ENCODE results near the gene SCGB1A1.

SCGB1A1 gene

DNA sequence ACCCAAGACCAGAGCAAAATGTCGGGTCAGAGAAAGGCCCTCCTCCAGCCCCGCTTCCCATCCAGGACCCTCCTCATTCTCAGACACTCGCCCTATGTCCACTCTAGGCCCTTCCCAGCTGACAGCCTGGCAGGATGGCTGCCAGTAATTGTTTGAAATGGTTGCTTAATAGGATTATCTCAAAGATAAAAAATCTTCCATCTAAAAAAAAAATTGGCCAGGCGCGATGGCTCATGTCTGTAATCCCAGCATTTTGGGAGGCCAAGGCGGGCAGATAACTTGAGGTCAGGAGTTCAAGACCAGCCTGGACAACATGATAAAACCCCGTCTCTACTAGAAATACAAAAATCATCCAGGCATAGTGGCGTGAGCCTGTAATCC, 32.4 kb downstream of the SCGB1A1 start:
- DNase-seq: no peak

GRCh38 chr11:62452261-62452660, 33.4 kb downstream of the SCGB1A1 start:
- no peak for DNase-seq

- DNase-seq: no peak
Observed at GRCh38 chr11:62452839-62453468, 34.1 kb downstream of the SCGB1A1 start.

DNA sequence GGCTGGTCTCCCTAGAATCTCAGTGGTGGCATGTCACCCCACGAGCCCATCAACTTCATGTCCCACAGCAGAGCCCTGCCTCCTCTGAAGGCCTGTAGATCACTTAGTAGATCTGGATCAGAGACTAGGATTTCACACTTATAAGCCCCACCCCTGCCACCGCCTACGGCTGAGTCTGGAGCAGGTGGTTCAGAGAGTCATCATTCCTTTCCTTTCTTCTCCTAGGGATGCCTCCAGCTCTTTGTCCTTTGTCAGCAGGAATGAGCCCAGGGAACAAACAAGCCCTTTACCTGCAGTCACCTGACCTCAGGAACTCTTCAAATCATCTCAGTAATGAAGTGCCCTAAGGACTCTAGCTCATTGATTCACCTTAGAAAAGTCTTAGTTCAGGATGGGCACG, 37.8 kb downstream of the SCGB1A1 start:
- no peak for DNase-seq

- DNase-seq: no peak
Observed at GRCh38 chr11:62457478-62457877, 38.6 kb downstream of the SCGB1A1 start.

DNA sequence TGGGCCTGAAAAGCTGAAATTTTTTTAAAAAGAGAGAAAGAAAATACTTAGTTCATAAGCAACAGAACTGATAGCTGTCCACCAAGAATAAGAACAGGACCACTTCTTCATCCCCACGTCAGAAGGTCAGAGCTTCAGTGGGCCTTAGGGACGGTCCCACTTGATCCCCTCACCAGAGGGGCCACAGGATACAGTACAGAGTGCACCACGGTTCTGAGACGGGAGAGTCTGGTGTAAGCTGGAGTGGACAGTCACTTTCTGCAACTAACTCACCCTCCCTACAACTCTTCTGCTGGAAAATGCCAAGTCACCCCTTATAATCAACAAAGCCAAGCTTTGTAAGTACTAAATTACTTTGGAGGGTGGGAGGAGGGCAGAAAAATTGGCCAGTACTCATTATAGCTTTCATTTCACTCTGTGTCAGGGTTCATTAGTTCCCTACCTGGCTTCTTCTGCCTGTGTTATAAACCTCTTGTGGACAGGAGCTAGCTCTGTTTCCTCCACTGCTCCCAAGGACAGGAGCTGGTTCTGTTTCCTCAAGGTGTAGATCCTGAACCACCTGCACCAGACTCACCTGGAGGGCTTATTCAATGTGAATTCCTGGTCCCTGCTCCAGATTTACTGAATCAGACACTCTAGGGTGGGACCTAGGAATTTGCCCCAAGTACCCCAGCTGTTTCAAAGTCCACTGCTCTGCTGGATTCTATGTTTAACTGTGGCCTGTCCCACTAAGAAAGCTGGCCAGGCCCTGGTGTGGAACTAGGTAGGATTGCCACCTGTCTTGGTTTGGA, 39.6 kb downstream of the SCGB1A1 start:
- DNase-seq: no peak

DNA sequence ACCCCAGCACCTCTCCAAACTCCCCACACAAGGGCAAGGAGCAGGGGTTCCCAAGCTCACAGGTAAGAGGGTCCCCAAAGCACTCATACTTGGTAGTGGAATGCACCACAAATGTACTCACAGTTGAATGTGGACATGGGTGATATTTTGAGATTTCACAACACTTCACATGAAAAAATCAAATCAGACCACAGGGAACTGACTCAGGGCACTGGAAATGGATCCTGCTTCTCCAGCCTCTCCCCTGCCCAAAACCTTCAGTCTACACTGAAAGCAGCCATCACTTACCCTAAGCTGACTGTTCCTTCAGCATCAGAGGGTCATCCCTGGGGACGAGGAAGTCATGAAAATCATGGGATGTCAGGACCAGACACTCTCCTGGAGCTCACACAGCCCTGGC, 40.2 kb downstream of the SCGB1A1 start:
- DNase-seq: no peak

DNA sequence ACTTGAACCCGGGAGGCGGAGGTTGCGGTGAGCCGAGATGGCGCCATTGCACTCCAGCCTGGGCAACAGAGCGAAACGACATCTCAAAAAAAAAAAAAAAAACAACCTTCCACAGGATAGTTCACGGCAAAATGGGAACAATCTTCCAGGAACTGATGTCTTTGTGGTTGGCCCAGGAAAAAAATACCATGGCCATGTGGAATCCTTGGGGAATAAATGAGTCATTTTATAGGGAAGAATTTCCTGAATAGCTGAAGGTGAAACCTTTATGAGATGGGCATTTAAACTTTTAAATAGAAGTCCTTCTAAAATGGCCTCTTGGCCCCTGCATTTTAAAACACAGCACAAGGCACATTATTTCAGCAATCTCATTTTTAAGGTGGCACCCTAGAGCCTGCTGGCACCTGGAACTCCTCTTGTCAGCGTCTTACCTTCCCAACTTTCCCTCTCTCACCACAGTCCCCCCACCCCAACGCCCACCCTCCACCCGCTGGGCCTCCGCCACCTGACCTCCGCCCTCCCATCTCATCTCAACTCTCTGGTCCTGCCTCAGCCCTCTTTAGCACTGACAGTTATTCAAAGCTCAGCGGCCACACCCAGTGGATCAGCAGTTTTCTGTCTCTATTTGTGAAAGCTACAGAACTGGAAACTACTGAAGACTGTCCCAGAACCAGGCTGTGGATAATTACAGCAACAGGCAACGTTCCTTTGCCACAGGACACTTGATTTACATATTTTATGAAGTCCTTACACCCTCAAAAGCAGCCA, 43.1 kb downstream of the SCGB1A1 start:
- peak; percentile 62 for DNase-seq

DNA sequence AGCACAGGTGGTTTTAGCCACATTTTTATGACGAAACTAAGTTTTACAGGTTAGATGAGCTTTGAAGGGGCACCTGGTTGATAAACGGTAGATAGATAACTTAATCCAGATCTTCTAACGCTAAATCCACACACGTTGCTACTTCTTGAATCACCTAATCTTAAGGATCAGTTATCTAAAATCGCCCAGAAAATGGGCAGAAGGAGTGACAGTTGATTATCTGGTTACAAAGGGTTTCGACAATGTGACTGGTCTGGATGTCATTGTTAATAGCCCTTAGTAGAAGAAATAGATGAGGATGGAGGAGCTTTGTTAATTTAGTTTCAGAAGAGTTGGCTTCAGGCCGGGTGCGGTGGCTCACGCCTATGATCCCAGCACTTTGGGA, 43.7 kb downstream of the SCGB1A1 start:
- no peak for DNase-seq

DNA sequence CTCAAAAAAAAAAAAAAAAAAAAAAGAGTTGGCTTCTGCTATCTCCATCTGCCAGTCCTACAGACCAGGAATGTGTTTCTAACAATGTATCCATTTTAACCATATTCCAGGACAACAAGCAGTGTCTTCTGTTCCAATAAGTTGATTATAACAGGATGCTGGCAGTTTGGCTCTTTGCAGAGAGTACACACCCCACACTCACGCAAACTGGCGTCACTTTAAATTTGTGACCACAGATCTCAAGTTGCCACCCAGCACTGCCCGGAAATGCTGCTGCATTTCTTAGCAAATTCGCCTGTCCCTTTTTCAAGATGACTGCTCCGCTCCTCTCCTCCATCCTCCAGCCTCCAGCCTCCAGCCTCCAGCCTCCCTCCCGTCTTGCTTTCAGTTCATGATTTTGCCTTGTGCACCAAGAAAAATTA, 44.3 kb downstream of the SCGB1A1 start:
- DNase-seq: no peak

GRCh38 chr11:62464655-62465054, 45.8 kb downstream of the SCGB1A1 start:
- no peak for DNase-seq

DNA sequence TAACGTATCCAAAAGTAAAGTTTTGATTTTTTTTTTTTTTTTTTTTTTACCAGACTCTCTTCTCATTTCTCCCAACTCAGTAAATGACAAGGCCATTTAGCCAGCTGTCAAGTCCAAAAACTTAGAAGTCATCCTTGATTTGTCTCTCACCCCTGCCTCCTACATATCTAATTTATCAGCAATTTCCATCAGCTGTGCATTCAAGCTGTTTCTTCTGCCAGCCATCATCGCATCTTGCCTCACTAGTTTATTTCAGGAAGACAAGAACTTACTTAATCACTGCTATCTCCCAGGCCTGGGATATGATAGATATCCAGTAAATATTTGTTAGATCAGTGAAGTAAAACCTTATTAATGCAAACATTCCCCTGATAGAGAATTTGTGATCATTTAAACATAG, 47.6 kb downstream of the SCGB1A1 start:
- no peak for DNase-seq

GRCh38 chr11:62468577-62468976, 49.7 kb downstream of the SCGB1A1 start:
- no peak for DNase-seq

- DNase-seq: no peak
Observed at GRCh38 chr11:62471603-62472002, 52.8 kb downstream of the SCGB1A1 start.

GRCh38 chr11:62472063-62472884, 53.4 kb downstream of the SCGB1A1 start:
- DNase-seq: peak; percentile 70
